ENCODE data around the gene IL18.

GRCh38 chr11:112121981-112122615 lies 41.8 kb downstream of the IL18 start:
- TF ChIP-seq CTCF (IDR thresholded peaks at IDR 0.05) (no peak), POLR2A (IDR thresholded peaks at IDR 0.05) (no peak)
